B cell (primary cell): ENCODE data around the gene TMC6. TPM values are rescaled to one million over a fixed set of nuclear protein-coding genes. Genes with fewer than 3 reads are reported as not detected.

Experiments
- ATAC-seq: fragments of 200-7000 bp; cut with Tn5 transposase; one replicate; pipeline ENCODE4 v1.10.0; 2021; ENCODE audit warnings: low read depth, mild to moderate bottlenecking, moderate number of reproducible peaks, moderate library complexity
- CTCF ChIA-PET: fragments of 350-600 bp; sonication (Branson Sonifier 250); formaldehyde crosslinking; loops from one replicate; lab custom pipeline; 2021; ENCODE audit warnings: antibody characterized with exemption, inconsistent platforms; lab: Charles Lee
- POLR2A ChIA-PET: fragments of 350-600 bp; sonication (Branson Sonifier 250); formaldehyde crosslinking; loops from one replicate; lab custom pipeline; 2021; ENCODE audit warnings: antibody characterized with exemption; lab: Charles Lee
- DNase-seq: peaks from one replicate; pipeline ENCODE4 v3.0.0; 2013
- H2AFZ ChIP-seq: 2 replicates; pipeline ENCODE4 v1.6.1; 2012; ENCODE audit warnings: mild to moderate bottlenecking, low read depth, low read length; ENCODE audit not compliant: insufficient read depth, poor library complexity, severe bottlenecking
- H3K27ac ChIP-seq, 2 donors: 1 replicate in 1 of 2; 2 replicates in 1 of 2; pipeline ENCODE4 v1.5.1; 2012 to 2013; ENCODE audit warnings: low read length in 2 of 2, mild to moderate bottlenecking in 2 of 2, moderate library complexity in 1 of 2
- H3K27me3 ChIP-seq, 4 experiments: fragments of 200-600 bp in 1 of 4; sonication (generic) in 1 of 4; replicated peaks in 1 of 4; 1 replicate in 2 of 4; 2 replicates in 2 of 4; pipeline versions ENCODE4 v1.6.1 to v1.7.0; 2013 to 2016; ENCODE audit warnings: low read length in 3 of 4, mild to moderate bottlenecking in 2 of 4, mixed read lengths in 1 of 4, moderate library complexity in 1 of 4; ENCODE audit not compliant: insufficient read depth in 4 of 4, control insufficient read depth in 3 of 4; ENCODE audit errors: control extremely low read depth in 1 of 4
- H3K36me3 ChIP-seq, 2 experiments: replicated peaks in 1 of 2; 1 replicate in 1 of 2; 2 replicates in 1 of 2; pipeline versions ENCODE4 v1.6.1 to v1.7.1; 2013; ENCODE audit warnings: low read length in 1 of 2; ENCODE audit not compliant: insufficient read depth in 2 of 2, control insufficient read depth in 1 of 2; ENCODE audit errors: control extremely low read depth in 1 of 2, extremely low read depth in 1 of 2
- H3K4me1 ChIP-seq, 2 donors: fragments of 200-600 bp in 1 of 2; sonication (generic) in 1 of 2; 1 replicate in 1 of 2; 2 replicates in 1 of 2; pipeline versions ENCODE4 v1.5.1 to v1.6.1; 2013 to 2017; ENCODE audit warnings: low read length in 2 of 2; ENCODE audit not compliant: control insufficient read depth in 2 of 2, insufficient read depth in 2 of 2
- H3K4me2 ChIP-seq: replicated peaks from 2 replicates; pipeline ENCODE3; 2012; ENCODE audit warnings: mild to moderate bottlenecking, low read depth, low read length; ENCODE audit not compliant: poor library complexity, severe bottlenecking
- H3K4me3 ChIP-seq, 5 experiments: fragments of 200-600 bp in 1 of 5; sonication (generic) in 1 of 5; 1 replicate in 3 of 5; 2 replicates in 2 of 5; pipeline versions ENCODE4 v1.5.1 to v1.7.0; 2011 to 2016; ENCODE audit warnings: low read length in 4 of 5, mild to moderate bottlenecking in 4 of 5, low read depth in 2 of 5, control low read depth in 1 of 5, moderate library complexity in 1 of 5; ENCODE audit not compliant: insufficient read depth in 1 of 5; ENCODE audit errors: control extremely low read depth in 1 of 5, extremely low read depth in 1 of 5
- H3K79me2 ChIP-seq: fragments of 200-600 bp; sonication (generic); one replicate; pipeline ENCODE4 v1.6.0; 2016; ENCODE audit warnings: low read length; ENCODE audit not compliant: control insufficient read depth, insufficient read depth
- H3K9ac ChIP-seq: fragments of 200-600 bp; sonication (generic); 2 replicates; pipeline ENCODE4 v1.6.1; 2017; ENCODE audit warnings: mild to moderate bottlenecking, low read length, moderate library complexity
- H3K9me3 ChIP-seq, 3 donors: one replicate each; pipeline versions ENCODE4 v1.6.1 to v1.7.1; 2013; ENCODE audit warnings: low read length in 2 of 3; ENCODE audit not compliant: control insufficient read depth in 2 of 3, insufficient read depth in 1 of 3; ENCODE audit errors: control extremely low read depth in 1 of 3
- H4K20me1 ChIP-seq: 2 replicates; pipeline ENCODE4 v1.6.0; 2012; ENCODE audit warnings: mild to moderate bottlenecking, low read length; ENCODE audit not compliant: insufficient read depth, control insufficient read depth, poor library complexity, severe bottlenecking
- H3K27ac Mint-ChIP-seq: one replicate; pipeline ENCODE4 v1.8.0; 2021; ENCODE audit warnings: mixed read lengths
- H3K27me3 Mint-ChIP-seq: one replicate; pipeline ENCODE4 v1.8.0; 2021; ENCODE audit warnings: mixed read lengths
- H3K4me1 Mint-ChIP-seq: one replicate; pipeline ENCODE4 v1.8.0; 2021; ENCODE audit warnings: mixed read lengths
- H3K4me3 Mint-ChIP-seq: one replicate; pipeline ENCODE4 v1.8.0; 2021; ENCODE audit warnings: mixed read lengths
- H3K9me3 Mint-ChIP-seq: one replicate; pipeline ENCODE4 v1.8.0; 2022; ENCODE audit warnings: mixed read lengths; ENCODE audit not compliant: insufficient read depth
- CTCF ChIP-seq: fragments of 200-600 bp; IDR thresholded peaks from one replicate; pipeline ENCODE4 v1.8.0; 2022; ENCODE audit warnings: antibody characterized with exemption, mild to moderate bottlenecking
- EZH2 ChIP-seq: IDR thresholded peaks from 2 replicates; pipeline ENCODE4 v1.6.1; 2012; ENCODE audit warnings: borderline replicate concordance, low read depth, mild to moderate bottlenecking, moderate library complexity, low read length; ENCODE audit not compliant: insufficient read depth, poor library complexity, severe bottlenecking
- WGBS: methylation state at CpG from one replicate; pipeline ENCODE4 v1.1.5; 2013; ENCODE audit warnings: missing lambda C conversion rate; ENCODE audit not compliant: insufficient coverage; 5-methylcytosine and 5-hydroxymethylcytosine counted together
- intact Hi-C: fragments of 100-400 bp; cut with micrococcal nuclease; formaldehyde crosslinking; loops from one replicate; pipeline ENCODE4 v1.10.0; 2022
- polyA plus RNA-seq: library from polyadenylated mRNA; depleted of rRNA; stranded (reverse); fragments of >200 nt; gene quantifications from 2 replicates; pipeline ENCODE4 v1.2.3, GENCODE V29; 2012
- total RNA-seq, 2 donors: library from RNA; stranded (reverse); fragments of 120-200 nt in 1 of 2; gene quantifications; 1 replicate in 1 of 2; 2 replicates in 1 of 2; pipeline versions ENCODE4 v1.2.3 to v1.2.4, GENCODE V29; 2013 to 2022

TMC6 gene
- total and polyA plus RNA-seq, 2 donors (not counting 1 experiment from before 2014, with no cell fraction given), result 374 to 891 TPM

GRCh38 chr17:78104540-78104941, 24.0 kb downstream of the TMC6 start:
- H2AFZ ChIP-seq, result no peak overlapping the region
- H3K27me3 ChIP-seq, result no peaks in the 10 kb centered on the region
- 99% methylated on average over 27 of the region's 28 CpGs for WGBS
- H3K36me3 ChIP-seq, result peaks cover 2 to 62% of the 10 kb centered on the region in 2 experiments
- TF ChIP-seq CTCF, result no peak
- TF ChIP-seq EZH2, result no peak
- H4K20me1 ChIP-seq, result peaks cover 26% of the 10 kb centered on the region
- no peaks in the 10 kb centered on the region for H3K27me3 Mint-ChIP-seq
- no peaks in the 10 kb centered on the region for H3K79me2 ChIP-seq
- no peaks in the 10 kb centered on the region for H3K9me3 Mint-ChIP-seq
- H3K27ac ChIP-seq, result no peak overlapping the region
- H3K4me1 Mint-ChIP-seq, result no peaks in the 10 kb centered on the region
- H3K4me1 ChIP-seq, result no peaks in the 10 kb centered on the region
- no peak overlapping the region for H3K4me2 ChIP-seq
- POLR2A ChIA-PET, result interaction anchor here (0.7 kb wide), 1 partner anchor 9 kb away, joined by 8 read pairs; no protein-coding TSS in a partner anchor
- no peak for DNase-seq
- H3K4me3 ChIP-seq, result no peak overlapping the region
- H3K4me3 Mint-ChIP-seq, result no peak overlapping the region
- intact Hi-C loops, result no loop called here
- no peaks in the 10 kb centered on the region for H3K9me3 ChIP-seq
- no peak overlapping the region for H3K27ac Mint-ChIP-seq
- H3K9ac ChIP-seq, result no peak overlapping the region
- no peak for ATAC-seq
- CTCF ChIA-PET, result no interaction called here

- no peak for DNase-seq
- TF ChIP-seq CTCF (no peak), EZH2 (no peak)
- H3K27me3 Mint-ChIP-seq, result no peaks in the 10 kb centered on the region
- Histone ChIP-seq H3K9me3 (no peaks in the 10 kb centered on the region), H3K27ac (no peak overlapping the region), H3K4me3 (no peak overlapping the region), H2AFZ (no peak overlapping the region), H3K79me2 (no peaks in the 10 kb centered on the region), H3K4me2 (no peak overlapping the region), H3K4me1 (no peaks in the 10 kb centered on the region), H4K20me1 (peaks cover 15% of the 10 kb centered on the region), H3K27me3 (no peaks in the 10 kb centered on the region), H3K36me3 (peaks cover 4 to 58% of the 10 kb centered on the region in 2 experiments), H3K9ac (no peak overlapping the region)
- H3K9me3 Mint-ChIP-seq, result no peaks in the 10 kb centered on the region
- intact Hi-C loops, result no loop called here
- no peaks in the 10 kb centered on the region for H3K4me1 Mint-ChIP-seq
- no peak overlapping the region for H3K4me3 Mint-ChIP-seq
- 100% methylated on average over 3 of the region's 4 CpGs for WGBS
- ChIA-PET CTCF (interaction anchor here (0.6 to 0.9 kb wide), 2 partner anchors 9 to 18 kb away, joined by 3 read pairs; no protein-coding TSS in a partner anchor), POLR2A (interaction anchor here (0.6 kb wide), 1 partner anchor 17 kb away, joined by 4 read pairs; no protein-coding TSS in a partner anchor)
- no peak overlapping the region for H3K27ac Mint-ChIP-seq
- ATAC-seq, result no peak
Measured at GRCh38 chr17:78103311-78103710, 25.2 kb downstream of the TMC6 start.
